HepG2 (cell line): Measurements from ENCODE around the gene MISP3. TPM values are rescaled to one million over a fixed set of nuclear protein-coding genes. Genes with fewer than 3 reads are reported as not detected.

Source experiments
- AGO2 ChIP-seq: fragments of 200-400 bp; formaldehyde crosslinking; optimal IDR thresholded peaks from 2 replicates; pipeline ENCODE3; 2017; ENCODE audit warnings: mild to moderate bottlenecking, low read depth, low read length, moderate library complexity
- ARHGAP35 ChIP-seq: sonication (generic); formaldehyde crosslinking; IDR thresholded peaks from 2 replicates; pipeline ENCODE4 v1.9.0; 2022; ENCODE audit warnings: mild to moderate bottlenecking, inconsistent platforms, moderate library complexity, missing genetic modification reagents, borderline replicate concordance
- IKZF4 ChIP-seq: sonication (generic); formaldehyde crosslinking; IDR thresholded peaks from 2 replicates; pipeline ENCODE4 v1.5.1; 2020; ENCODE audit warnings: borderline replicate concordance, mild to moderate bottlenecking, low read depth, missing genetic modification reagents; ENCODE audit errors: not compliant biosample characterization
- MAX ChIP-seq: IDR thresholded peaks from 2 replicates; pipeline ENCODE4 v1.6.1; 2012; ENCODE audit warnings: inconsistent platforms
- MED1 ChIP-seq: sonication (generic); formaldehyde crosslinking; IDR thresholded peaks from 2 replicates; pipeline ENCODE4 v1.4.0; 2020; ENCODE audit warnings: missing genetic modification reagents
- MIER2 ChIP-seq: IDR thresholded peaks from 2 replicates; pipeline ENCODE4 v1.6.1; 2016; ENCODE audit warnings: missing biosample characterization, missing genetic modification reagents
- MYC ChIP-seq: sonication (generic); formaldehyde crosslinking; IDR thresholded peaks from 2 replicates; pipeline ENCODE4 v1.9.0; 2021; ENCODE audit warnings: missing genetic modification reagents, borderline replicate concordance
- NFIB ChIP-seq: sonication (generic); formaldehyde crosslinking; IDR thresholded peaks from 2 replicates; pipeline ENCODE4 v1.9.0; 2021; ENCODE audit warnings: missing genetic modification reagents, mild to moderate bottlenecking, borderline replicate concordance
- NFYC ChIP-seq: IDR thresholded peaks from 2 replicates; pipeline ENCODE4 v1.6.1; 2016; ENCODE audit warnings: missing genetic modification reagents, missing compliant biosample characterization
- PHB2 ChIP-seq: fragments of 450-650 bp; IDR thresholded peaks from 2 replicates; pipeline ENCODE4 v1.6.1; 2018; ENCODE audit not compliant: partially characterized antibody
- RELA ChIP-seq: sonication (generic); formaldehyde crosslinking; IDR thresholded peaks from 2 replicates; pipeline ENCODE4 v1.4.0; 2020; ENCODE audit warnings: missing genetic modification reagents
- SMAD1 ChIP-seq: sonication (generic); formaldehyde crosslinking; IDR thresholded peaks from 2 replicates; pipeline ENCODE4 v1.4.0; 2020; ENCODE audit warnings: missing genetic modification reagents, low read depth, mild to moderate bottlenecking, borderline replicate concordance
- TRIM24 ChIP-seq: sonication (generic); formaldehyde crosslinking; IDR thresholded peaks from 2 replicates; pipeline ENCODE4 v1.8.0; 2022; ENCODE audit warnings: mild to moderate bottlenecking, missing genetic modification reagents
- ZBTB3 ChIP-seq: sonication (generic); formaldehyde crosslinking; IDR thresholded peaks from 2 replicates; pipeline ENCODE4 v1.4.0; 2020; ENCODE audit warnings: low read depth, mild to moderate bottlenecking, moderate library complexity, missing genetic modification reagents, borderline replicate concordance
- ZFY ChIP-seq: sonication (generic); formaldehyde crosslinking; IDR thresholded peaks from 2 replicates; pipeline ENCODE4 v1.4.0; 2020; ENCODE audit warnings: missing genetic modification reagents
- ZHX1 ChIP-seq: sonication (generic); formaldehyde crosslinking; IDR thresholded peaks from 2 replicates; pipeline ENCODE4 v1.8.1; 2022; ENCODE audit warnings: low read depth, mild to moderate bottlenecking, missing genetic modification reagents
- ZNF17 ChIP-seq: sonication (generic); formaldehyde crosslinking; IDR thresholded peaks from 2 replicates; pipeline ENCODE4 v1.5.0; 2020; ENCODE audit warnings: mild to moderate bottlenecking, missing genetic modification reagents
- ZNF274 ChIP-seq: sonication (generic); formaldehyde crosslinking; IDR thresholded peaks from 2 replicates; pipeline ENCODE4 v1.5.1; 2020; ENCODE audit warnings: mild to moderate bottlenecking, missing genetic modification reagents
- ZNF503 ChIP-seq: sonication (generic); formaldehyde crosslinking; IDR thresholded peaks from 2 replicates; pipeline ENCODE4 v1.4.0; 2020; ENCODE audit warnings: missing genetic modification reagents
- ZNF549 ChIP-seq: sonication (generic); formaldehyde crosslinking; IDR thresholded peaks from 2 replicates; pipeline ENCODE4 v1.5.0; 2020; ENCODE audit warnings: missing genetic modification reagents
- ZNF557 ChIP-seq: sonication (generic); formaldehyde crosslinking; IDR thresholded peaks from 2 replicates; pipeline ENCODE4 v1.4.0; 2020; ENCODE audit warnings: missing genetic modification reagents
- ZNF75D ChIP-seq: sonication (generic); formaldehyde crosslinking; IDR thresholded peaks from 2 replicates; pipeline ENCODE4 v1.8.1; 2023; ENCODE audit warnings: missing genetic modification reagents, mild to moderate bottlenecking, borderline replicate concordance
- polyA plus RNA-seq, 8 experiments: library from polyadenylated mRNA; depleted of rRNA in 3 of 8; stranded (reverse) in 7 of 8; unstranded in 1 of 8; fragments of >200 nt; fragmentation: Illumina TruSeq in 4 of 8; extraction: Trizol in 4 of 8; gene quantifications; 2 replicates each; pipeline versions ENCODE4 v1.2.1 to v1.2.3, GENCODE V29; 2011 to 2016; ENCODE audit warnings: low read depth in 4 of 8, missing spikeins in 1 of 8, mixed read lengths in 1 of 8; ENCODE audit not compliant: insufficient read depth in 1 of 8
- total RNA-seq, 5 experiments: library from RNA; depleted of rRNA; stranded (reverse); fragments of >200 nt; fragmentation: Illumina TruSeq; extraction: Trizol; gene quantifications; 2 replicates each; pipeline ENCODE4 v1.2.3, GENCODE V29; 2016; ENCODE audit warnings: low read depth in 1 of 5

MISP3 gene
- total and polyA plus RNA-seq, 2 of the 13 experiments (the other 11 are each of a cell fraction or from before 2014, with no cell fraction given), result 2.5 to 5.4 TPM

GRCh38 chr19:14118165-14119051 lies 45.8 kb downstream of the MISP3 start (continued):
- no peak for TF ChIP-seq ZNF17 (CRISPR knock-in tag)
- TF ChIP-seq MIER2 (CRISPR knock-in tag), result no peak
- TF ChIP-seq SMAD1 (CRISPR knock-in tag), result no peak
- TF ChIP-seq NFYC (CRISPR knock-in tag), result no peak
- no peak for TF ChIP-seq NFIB (CRISPR knock-in tag)
- TF ChIP-seq AGO2, result peak; percentile 73
- TF ChIP-seq ZFY, result peak; percentile 98
- peak; percentile 61 for TF ChIP-seq MAX
- no peak for TF ChIP-seq TRIM24 (CRISPR knock-in tag)
- TF ChIP-seq ZNF549 (CRISPR knock-in tag), result no peak
- no peak for TF ChIP-seq PHB2
- TF ChIP-seq RELA (CRISPR knock-in tag), result 0 out of 2 replicates have a peak, but pooled peaks have one; percentile 13
- TF ChIP-seq ZNF557 (CRISPR knock-in tag), result no peak
- no peak for TF ChIP-seq IKZF4 (CRISPR knock-in tag)
- peak; percentile 51 for TF ChIP-seq MED1 (CRISPR knock-in tag)
- peak; percentile 43; the same call in 1 of the 2 replicates for TF ChIP-seq MYC (CRISPR knock-in tag)
- TF ChIP-seq ZNF503 (CRISPR knock-in tag), result 0 out of 2 replicates have a peak, but pooled peaks have one; percentile 50
- no peak for TF ChIP-seq ZHX1
- TF ChIP-seq ARHGAP35 (CRISPR knock-in tag), result no peak
- peak; percentile 90 for TF ChIP-seq ZNF274 (CRISPR knock-in tag)
- TF ChIP-seq ZNF75D (CRISPR knock-in tag), result no peak
- TF ChIP-seq ZBTB3 (CRISPR knock-in tag), result no peak
